ENCODE measurements around the gene KRTCAP3. TPM values are rescaled to one million over a fixed set of nuclear protein-coding genes. Genes with fewer than 3 reads are reported as not detected.

KRTCAP3 gene
- total RNA-seq, 4 donors from 2014 or later: 22.2 to 28.0 (median 25.6) TPM

DNA sequence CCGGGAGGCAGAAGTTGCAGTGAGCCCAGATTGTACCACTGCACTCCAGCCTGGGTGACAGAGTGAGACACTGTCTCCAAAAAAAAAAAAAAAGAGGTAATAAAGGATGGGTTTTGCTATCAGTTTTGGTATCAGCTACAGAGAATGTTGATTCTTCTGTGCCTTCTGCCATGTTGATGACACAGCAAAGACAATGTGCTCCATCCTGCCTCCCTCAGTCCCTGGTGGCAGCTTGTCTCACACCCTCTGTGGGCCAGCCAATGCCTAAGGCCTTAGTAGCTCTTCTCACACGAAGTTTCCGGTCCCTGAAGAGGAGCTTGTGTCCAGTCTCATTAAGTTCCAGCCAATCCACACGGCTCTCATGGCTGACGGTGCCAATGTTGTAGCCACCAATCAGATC, 29.8 kb downstream of the KRTCAP3 start:
- no peak overlapping the region for H3K4me3 ChIP-seq (ENCODE audit: low read depth, poor library complexity, severe bottlenecking)
- WGBS, 2 donors: 89 to 95% methylated on average over 5 of the region's 5 CpGs
- intact Hi-C loops (cut with DNase I; ENCODE audit: low total_unique reads): no loop called here
- no peak for DNase-seq (ENCODE audit: low spot score in 2 of 2)
- TF ChIP-seq POLR2A (IDR thresholded peaks at IDR 0.05): no peak
- TF ChIP-seq, protein P1, sequence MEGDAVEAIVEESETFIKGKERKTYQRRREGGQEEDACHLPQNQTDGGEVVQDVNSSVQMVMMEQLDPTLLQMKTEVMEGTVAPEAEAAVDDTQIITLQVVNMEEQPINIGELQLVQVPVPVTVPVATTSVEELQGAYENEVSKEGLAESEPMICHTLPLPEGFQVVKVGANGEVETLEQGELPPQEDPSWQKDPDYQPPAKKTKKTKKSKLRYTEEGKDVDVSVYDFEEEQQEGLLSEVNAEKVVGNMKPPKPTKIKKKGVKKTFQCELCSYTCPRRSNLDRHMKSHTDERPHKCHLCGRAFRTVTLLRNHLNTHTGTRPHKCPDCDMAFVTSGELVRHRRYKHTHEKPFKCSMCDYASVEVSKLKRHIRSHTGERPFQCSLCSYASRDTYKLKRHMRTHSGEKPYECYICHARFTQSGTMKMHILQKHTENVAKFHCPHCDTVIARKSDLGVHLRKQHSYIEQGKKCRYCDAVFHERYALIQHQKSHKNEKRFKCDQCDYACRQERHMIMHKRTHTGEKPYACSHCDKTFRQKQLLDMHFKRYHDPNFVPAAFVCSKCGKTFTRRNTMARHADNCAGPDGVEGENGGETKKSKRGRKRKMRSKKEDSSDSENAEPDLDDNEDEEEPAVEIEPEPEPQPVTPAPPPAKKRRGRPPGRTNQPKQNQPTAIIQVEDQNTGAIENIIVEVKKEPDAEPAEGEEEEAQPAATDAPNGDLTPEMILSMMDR (IDR thresholded peaks at IDR 0.05): no peak

DNA sequence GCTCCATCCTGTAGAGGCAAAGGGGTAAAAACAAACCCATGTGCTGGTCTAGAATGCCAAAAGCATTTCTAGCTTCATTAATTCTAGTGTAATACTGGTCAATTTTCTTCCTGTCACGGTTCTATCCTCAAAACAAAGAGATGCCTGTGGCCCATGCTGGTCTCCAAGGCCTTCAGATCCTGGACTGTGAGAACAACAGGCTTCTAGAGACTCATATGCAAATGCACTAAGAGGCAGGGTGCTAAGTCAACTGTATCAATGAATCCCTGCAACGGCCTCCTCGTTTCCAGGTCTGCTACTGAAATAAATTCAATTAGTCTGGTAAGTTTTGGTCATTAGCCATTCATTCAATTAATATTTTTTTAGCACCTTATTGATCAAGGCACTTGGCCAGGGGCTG, 43.3 kb downstream of the KRTCAP3 start:
- no peak for DNase-seq (ENCODE audit: low spot score in 2 of 2)
- TF ChIP-seq, protein P1 (IDR thresholded peaks at IDR 0.05): no peak
- TF ChIP-seq POLR2A (IDR thresholded peaks at IDR 0.05): no peak
- intact Hi-C loops (cut with DNase I; ENCODE audit: low total_unique reads): no loop called here
- 64 to 70% methylated on average over 3 of the region's 3 CpGs for WGBS, 2 donors
- H3K4me3 ChIP-seq (ENCODE audit: low read depth, poor library complexity, severe bottlenecking): no peak overlapping the region

DNA sequence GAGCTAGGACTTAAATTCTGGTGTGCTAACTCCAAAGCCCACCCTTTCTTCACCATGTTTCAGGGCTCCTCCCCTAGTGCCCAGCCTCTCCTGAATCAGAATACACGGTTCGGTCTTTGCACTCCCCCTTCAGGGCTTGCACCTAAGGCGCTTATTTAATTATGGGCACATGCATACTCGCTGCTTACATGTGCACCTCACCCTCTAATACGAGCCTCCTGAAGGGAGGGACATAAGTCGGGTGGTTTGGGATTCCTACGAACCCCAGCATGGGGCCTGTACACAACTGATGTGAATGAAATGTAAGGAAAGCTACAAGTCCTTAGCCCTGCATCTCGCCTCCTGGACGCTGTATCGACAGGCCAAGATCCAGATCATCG, 46.9 kb downstream of the KRTCAP3 start:
- TF ChIP-seq POLR2A (IDR thresholded peaks at IDR 0.05): no peak
- TF ChIP-seq, protein P1 (IDR thresholded peaks at IDR 0.05): no peak
- intact Hi-C loops (cut with DNase I; ENCODE audit: low total_unique reads): no loop called here

DNA sequence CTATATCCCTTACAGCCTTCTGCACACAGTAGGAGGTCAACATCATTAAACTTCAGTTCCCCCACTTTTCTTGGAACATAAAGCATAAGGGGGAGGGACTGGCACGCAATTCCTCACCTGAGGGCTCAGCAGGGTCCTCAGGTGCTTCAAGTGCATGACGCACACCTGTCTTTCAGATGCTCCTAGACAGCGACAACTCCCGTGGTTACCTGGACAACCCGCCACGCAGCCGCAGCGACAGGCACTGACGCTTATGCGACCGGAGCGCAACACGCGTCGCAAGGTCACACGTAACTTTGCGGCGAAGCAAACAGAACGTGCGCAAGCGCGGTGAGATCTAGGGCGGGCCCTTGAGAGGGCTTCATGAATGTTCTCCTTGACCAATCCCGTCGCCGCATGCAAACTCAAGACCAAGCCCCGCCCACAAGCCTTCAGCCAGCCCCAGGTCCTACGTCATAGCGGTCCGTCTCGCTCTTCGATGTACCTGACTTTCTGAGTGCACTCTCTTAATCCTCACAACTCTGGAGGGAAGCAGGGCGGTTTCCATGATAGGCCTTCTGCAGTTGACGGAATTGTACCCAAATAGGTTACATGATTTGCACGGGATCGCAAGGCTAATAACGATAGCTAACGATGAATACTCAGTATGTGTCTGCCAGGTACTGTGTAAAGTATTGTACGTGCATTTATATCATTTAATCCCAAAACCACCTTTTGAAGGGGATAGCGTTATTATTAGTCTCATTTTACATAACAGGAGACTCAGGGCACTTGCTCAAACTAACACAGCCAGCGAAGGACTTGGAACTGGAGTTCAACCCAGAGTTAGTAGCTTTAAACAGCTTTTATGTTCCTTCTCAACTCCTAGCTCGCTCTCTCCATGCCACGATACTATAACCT, 47.6 kb downstream of the KRTCAP3 start, which contains the start of gene IFT172:
Gene IFT172 (minus strand): TSS at position 246 of the 900 bp plus-strand sequence. CDS start 90 bp downstream, at position 156.
- WGBS, 2 donors: 6 to 8% methylated on average over 39 to 43 of the region's 43 CpGs
- peak; percentile 99 to 100 for DNase-seq (ENCODE audit: low spot score in 2 of 2)
- H3K4me3 ChIP-seq (ENCODE audit: low read depth, poor library complexity, severe bottlenecking): no peak within 1 kb of the TSS
- intact Hi-C loops (cut with DNase I; ENCODE audit: low total_unique reads): no loop called here
- TF ChIP-seq, protein P1 (IDR thresholded peaks at IDR 0.05): no peak
- no peak for TF ChIP-seq POLR2A (IDR thresholded peaks at IDR 0.05)

More for the DNA sequence above, 46.9 kb downstream of the KRTCAP3 start:
- 0 to 7% methylated on average over 11 of the region's 11 CpGs for WGBS, 2 donors
- DNase-seq (ENCODE audit: low spot score in 2 of 2): no peak
- H3K4me3 ChIP-seq (ENCODE audit: low read depth, poor library complexity, severe bottlenecking): no peak overlapping the region

DNA sequence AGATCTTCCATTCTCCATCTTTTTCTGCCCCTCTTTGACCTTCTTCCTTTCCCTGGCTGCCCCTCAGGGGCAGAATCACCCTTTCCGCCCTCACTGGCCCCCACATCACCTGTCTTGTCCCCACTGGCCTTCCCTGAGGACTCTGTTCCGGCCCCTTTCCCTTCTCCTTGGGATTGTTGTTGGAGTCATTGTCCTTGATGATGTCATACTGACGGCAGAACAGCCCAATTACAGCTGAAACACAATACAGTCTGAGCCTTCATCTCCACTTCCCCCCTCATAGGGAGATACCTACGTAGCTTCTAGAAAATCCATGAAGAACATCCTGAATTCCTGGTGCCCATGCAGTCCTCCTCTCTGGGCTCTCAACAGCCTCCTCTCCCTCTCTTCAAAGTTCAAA, 50.4 kb downstream of the KRTCAP3 start:
- intact Hi-C loops (cut with DNase I; ENCODE audit: low total_unique reads): no loop called here
- peak in 1 of 2 donors; percentile 58 for DNase-seq (ENCODE audit: low spot score in 2 of 2)
- no peak overlapping the region for H3K4me3 ChIP-seq (ENCODE audit: low read depth, poor library complexity, severe bottlenecking)
- no peak for TF ChIP-seq POLR2A (IDR thresholded peaks at IDR 0.05)
- WGBS, 2 donors: 89 to 93% methylated on average over 4 of the region's 4 CpGs

DNA sequence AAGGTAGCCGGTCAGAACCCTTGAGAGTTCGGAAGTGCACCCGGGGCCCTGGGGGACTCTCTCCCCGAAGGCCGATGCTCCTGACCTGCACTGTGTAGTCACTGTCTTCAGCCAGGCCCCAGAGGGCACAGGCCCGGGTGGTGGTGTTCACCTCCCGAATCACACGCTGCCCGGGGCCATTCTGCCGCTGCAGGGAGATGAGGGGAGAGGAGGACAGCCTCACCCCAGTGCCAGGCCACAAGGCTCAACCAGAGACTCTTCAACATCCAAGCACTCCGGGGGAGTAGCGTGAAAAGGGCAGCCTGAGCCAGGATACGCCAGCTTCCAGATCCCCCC, 51.7 kb downstream of the KRTCAP3 start:
- DNase-seq (ENCODE audit: low spot score in 2 of 2): peak in 1 of 2 donors; percentile 82
- TF ChIP-seq, protein P1 (IDR thresholded peaks at IDR 0.05): no peak
- TF ChIP-seq POLR2A (IDR thresholded peaks at IDR 0.05): no peak
- 81 to 85% methylated on average over 12 to 13 of the region's 13 CpGs for WGBS, 2 donors
- no peak overlapping the region for H3K4me3 ChIP-seq (ENCODE audit: low read depth, poor library complexity, severe bottlenecking)
- intact Hi-C loops (cut with DNase I; ENCODE audit: low total_unique reads): no loop called here

Other genes with a start within 250 kb of the KRTCAP3 start
- 100 to 1,000 TPM; 107 to 121 (median 114) TPM for gene ATRAID, start 230.3 kb upstream of the KRTCAP3 start, total RNA-seq
- gene SLC5A6, start 230.1 kb upstream of the KRTCAP3 start, total RNA-seq: 10 to 100 TPM; 11.6 to 24.6 (median 17.0) TPM
- gene CAD, start 225.0 kb upstream of the KRTCAP3 start, total RNA-seq: 10 to 100 TPM in 3 of 4 donors, 1 to 10 TPM in 1; 9.0 to 28.8 (median 17.4) TPM
- under 1 TPM in 1 of 4 donors, not detected in 3; 0.15 TPM for gene SLC30A3, start 179.3 kb upstream of the KRTCAP3 start, total RNA-seq
- not detected for gene DNAJC5G, start 166.9 kb upstream of the KRTCAP3 start, total RNA-seq
- not detected for gene TRIM54, start 160.0 kb upstream of the KRTCAP3 start, total RNA-seq
- 1 to 10 TPM in 2 of 4 donors, under 1 TPM in 1, not detected in 1; 0.84 to 8.8 (median 1.3) TPM for gene UCN, start 133.9 kb upstream of the KRTCAP3 start, total RNA-seq
- gene MPV17, start 119.3 kb upstream of the KRTCAP3 start, total RNA-seq: 10 to 100 TPM; 27.2 to 44.8 (median 37.0) TPM
- 100 to 1,000 TPM in 1 of 4 donors, 10 to 100 TPM in 3; 54.3 to 125 (median 62.9) TPM for gene GTF3C2, start 85.6 kb upstream of the KRTCAP3 start, total RNA-seq
- gene EIF2B4, start 72.0 kb upstream of the KRTCAP3 start, total RNA-seq: 10 to 100 TPM; 49.3 to 64.3 (median 57.2) TPM
- gene SNX17, start 71.8 kb upstream of the KRTCAP3 start, total RNA-seq: 100 to 1,000 TPM in 1 of 4 donors, 10 to 100 TPM in 3; 72.3 to 101 (median 80.2) TPM
- 10 to 100 TPM in 3 of 4 donors, 1 to 10 TPM in 1; 8.3 to 14.9 (median 11.5) TPM for gene ZNF513, start 61.6 kb upstream of the KRTCAP3 start, total RNA-seq
- gene PPM1G, start 32.8 kb upstream of the KRTCAP3 start, total RNA-seq: 10 to 100 TPM; 40.2 to 50.3 (median 48.1) TPM
- gene NRBP1, start 13.8 kb upstream of the KRTCAP3 start, total RNA-seq: 10 to 100 TPM; 60.9 to 79.7 (median 68.3) TPM
- gene IFT172, start 47.4 kb downstream of the KRTCAP3 start, total RNA-seq: 10 to 100 TPM; 13.2 to 18.8 (median 14.4) TPM
- 1 to 10 TPM; 2.6 to 9.1 (median 5.0) TPM for gene FNDC4, start 52.8 kb downstream of the KRTCAP3 start, total RNA-seq
- not detected for gene GCKR, start 54.5 kb downstream of the KRTCAP3 start, total RNA-seq
- gene ZNF512, start 140.7 kb downstream of the KRTCAP3 start, total RNA-seq: 10 to 100 TPM in 2 of 4 donors, 1 to 10 TPM in 2; 3.5 to 17.6 (median 12.6) TPM
- 1 to 10 TPM; 2.0 to 6.2 (median 4.6) TPM for gene CCDC121, start 186.6 kb downstream of the KRTCAP3 start, total RNA-seq
- 10 to 100 TPM; 15.3 to 23.2 (median 21.2) TPM for gene GPN1, start 186.7 kb downstream of the KRTCAP3 start, total RNA-seq
- gene SUPT7L, start 221.2 kb downstream of the KRTCAP3 start, total RNA-seq: 10 to 100 TPM in 3 of 4 donors, 1 to 10 TPM in 1; 9.7 to 16.9 (median 14.9) TPM
- 10 to 100 TPM; 15.6 to 25.0 (median 22.1) TPM for gene SLC4A1AP, start 221.5 kb downstream of the KRTCAP3 start, total RNA-seq